Stimulated activated CD8-positive, alpha-beta memory T cell treated with anti-CD3 and anti-CD28 coated beads, Interleukin-15, amount 100 ng/mL, for 4 hours (primary cell): ENCODE measurements around the gene EIF4G3.
"Not testable (repeated sequence)": the region's sequence is repeated elsewhere in the genome, so short reads cannot be mapped to it uniquely, and the experiment has no call there.

Experiments
- DNase-seq, 2 donors: peaks; one replicate each; pipeline ENCODE4 v3.0.0-alpha.2; 2020; ENCODE audit warnings: low read depth in 2 of 2

The EIF4G3 gene

GRCh38 chr1:21067551-21068227 is 109.0 kb downstream of the EIF4G3 start:
- no peak for DNase-seq

- DNase-seq: no peak
Observed at GRCh38 chr1:21066356-21067012, 110.2 kb downstream of the EIF4G3 start.

GRCh38 chr1:21065851-21066250 is 110.8 kb downstream of the EIF4G3 start:
- no peak for DNase-seq

- no peak for DNase-seq
Observed at GRCh38 chr1:21064057-21064456, 112.6 kb downstream of the EIF4G3 start.

GRCh38 chr1:21060523-21060922 is 116.2 kb downstream of the EIF4G3 start:
- DNase-seq: no peak

GRCh38 chr1:21059021-21059420 is 117.7 kb downstream of the EIF4G3 start:
- DNase-seq: no peak

- no peak for DNase-seq
Observed at GRCh38 chr1:21058035-21058793, 118.5 kb downstream of the EIF4G3 start.

- not testable (repeated sequence) for DNase-seq
Observed at GRCh38 chr1:21053189-21053928, 123.3 kb downstream of the EIF4G3 start.

- no peak for DNase-seq
Observed at GRCh38 chr1:21052034-21052433, 124.7 kb downstream of the EIF4G3 start.

- DNase-seq: no peak
Observed at GRCh38 chr1:21051177-21051825, 125.4 kb downstream of the EIF4G3 start.

GRCh38 chr1:21050031-21050430 is 126.7 kb downstream of the EIF4G3 start:
- no peak for DNase-seq

GRCh38 chr1:21048462-21048861 is 128.2 kb downstream of the EIF4G3 start:
- no peak for DNase-seq

GRCh38 chr1:21046132-21046531 is 130.6 kb downstream of the EIF4G3 start:
- DNase-seq: no peak

GRCh38 chr1:21045351-21045750 is 131.3 kb downstream of the EIF4G3 start:
- DNase-seq: no peak

- no peak for DNase-seq
Observed at GRCh38 chr1:21042929-21043605, 133.6 kb downstream of the EIF4G3 start.

GRCh38 chr1:21041541-21041940 is 135.2 kb downstream of the EIF4G3 start:
- no peak for DNase-seq

GRCh38 chr1:21037091-21037490 is 139.6 kb downstream of the EIF4G3 start:
- no peak for DNase-seq

GRCh38 chr1:21035794-21036193 is 140.9 kb downstream of the EIF4G3 start:
- no peak for DNase-seq

- no peak for DNase-seq
Observed at GRCh38 chr1:21034725-21035628, 141.7 kb downstream of the EIF4G3 start.

GRCh38 chr1:21032741-21033140 is 144.0 kb downstream of the EIF4G3 start:
- no peak for DNase-seq
